GM18520 (cell line): ENCODE results near the gene CACNA1I.

Experiments used
- ATAC-seq: cut with Tn5 transposase; IDR thresholded peaks from one replicate; pipeline ENCODE4 v1.9.1; 2021; ENCODE audit not compliant: unreplicated experiment

Gene CACNA1I

GRCh38 chr22:39595622-39596172 lies 25.1 kb downstream of the CACNA1I start:
- no peak for ATAC-seq

DNA sequence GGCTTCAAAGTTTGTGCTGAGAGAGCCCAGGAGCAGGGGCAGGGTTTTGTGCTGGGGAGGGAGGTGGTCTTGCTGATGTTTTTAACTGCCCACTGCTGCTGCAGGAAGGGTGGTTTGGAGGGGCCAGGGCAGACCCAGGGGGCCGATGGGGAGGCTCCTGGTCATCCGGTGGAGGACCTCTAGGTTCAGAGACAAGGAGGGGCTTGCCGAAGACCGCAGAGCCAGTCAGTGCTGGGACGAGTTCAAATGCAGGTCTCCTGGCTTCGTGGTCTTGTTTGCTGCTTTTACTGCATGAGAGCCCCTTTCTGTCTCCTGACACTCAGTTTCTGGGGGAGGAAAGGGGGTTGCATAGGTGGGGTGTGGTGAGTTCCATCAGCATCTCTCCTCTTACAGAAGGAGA lies 26.0 kb downstream of the CACNA1I start:
- ATAC-seq = no peak

DNA sequence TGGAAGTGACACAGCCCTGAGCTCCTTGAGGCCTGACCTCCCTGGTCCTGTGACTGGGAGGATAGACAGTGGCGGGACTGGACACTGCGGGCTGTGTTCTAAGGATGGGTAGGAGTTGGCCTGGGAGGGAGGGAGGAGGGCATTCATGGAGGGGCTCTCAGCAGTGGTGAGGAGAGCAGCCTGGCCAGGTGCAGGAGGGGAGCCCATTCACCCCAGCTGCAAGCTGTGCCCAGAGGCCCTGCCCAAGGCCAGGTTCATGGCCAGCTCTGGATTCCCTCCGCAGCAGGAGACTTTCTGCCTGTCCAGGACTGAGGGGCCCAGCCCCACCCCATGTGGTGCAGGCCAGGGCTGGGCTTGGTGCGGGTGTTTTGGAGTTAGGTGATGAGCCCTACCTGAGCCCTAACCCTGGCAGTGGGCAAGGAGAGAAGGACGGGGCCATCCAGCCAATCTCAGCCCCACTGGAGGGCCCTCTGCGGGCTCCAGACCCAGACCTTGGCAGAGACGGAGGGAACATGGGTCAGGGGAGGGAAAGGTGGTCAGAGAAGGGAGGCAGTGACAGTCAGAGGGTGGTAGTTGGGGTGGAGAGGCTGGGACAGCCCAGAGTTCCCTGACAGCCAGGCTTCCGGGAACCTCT lies 26.8 kb downstream of the CACNA1I start:
- no peak for ATAC-seq

- no peak for ATAC-seq
Measured at GRCh38 chr22:39598017-39598965, 27.7 kb downstream of the CACNA1I start.

- no peak for ATAC-seq
Measured at GRCh38 chr22:39600491-39601179, 30.1 kb downstream of the CACNA1I start.

- no peak for ATAC-seq
Measured at GRCh38 chr22:39601180-39601535, 30.6 kb downstream of the CACNA1I start.

DNA sequence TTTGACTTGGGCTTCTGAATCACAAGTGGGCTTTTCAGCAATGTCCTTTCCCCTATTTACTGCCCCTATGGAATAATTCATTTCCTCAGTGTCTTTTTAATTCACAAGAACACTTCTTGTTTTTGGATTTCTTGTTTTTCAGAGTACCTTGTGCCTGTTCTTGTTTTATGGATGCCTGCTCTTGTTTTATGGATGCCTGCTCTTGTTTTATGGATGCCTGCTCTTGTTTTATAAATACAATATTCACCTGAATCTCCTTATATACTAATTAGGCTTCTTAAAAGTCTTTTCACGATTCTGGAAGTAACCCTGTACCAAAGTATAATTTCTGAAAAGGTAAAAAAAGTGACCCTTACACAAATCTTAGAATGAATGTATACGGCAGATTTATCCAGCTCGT lies 32.8 kb downstream of the CACNA1I start:
- no peak for ATAC-seq

- ATAC-seq = no peak
Measured at GRCh38 chr22:39610246-39610645, 39.7 kb downstream of the CACNA1I start.

DNA sequence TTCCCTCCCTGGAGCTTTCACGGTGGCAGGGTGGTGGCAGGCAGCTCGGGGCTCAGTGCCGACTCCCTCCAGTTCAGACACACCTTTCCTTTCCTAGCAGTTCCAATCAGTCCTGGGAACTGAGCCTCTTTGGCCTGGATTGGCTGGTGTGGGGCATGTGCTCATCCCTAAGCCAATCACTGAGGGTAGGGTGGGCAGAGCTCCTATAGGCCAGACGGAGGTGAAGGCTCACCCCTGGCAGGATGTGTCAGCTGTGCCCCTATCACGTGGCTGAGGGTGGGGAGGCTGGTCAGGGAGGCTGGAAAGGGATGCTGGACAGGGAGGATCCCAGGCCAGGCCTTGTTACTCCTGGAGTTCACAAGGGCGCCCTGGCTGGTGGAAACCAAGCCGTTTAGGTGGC lies 40.2 kb downstream of the CACNA1I start:
- no peak for ATAC-seq

- ATAC-seq = no peak
Measured at GRCh38 chr22:39611360-39611759, 40.8 kb downstream of the CACNA1I start.

DNA sequence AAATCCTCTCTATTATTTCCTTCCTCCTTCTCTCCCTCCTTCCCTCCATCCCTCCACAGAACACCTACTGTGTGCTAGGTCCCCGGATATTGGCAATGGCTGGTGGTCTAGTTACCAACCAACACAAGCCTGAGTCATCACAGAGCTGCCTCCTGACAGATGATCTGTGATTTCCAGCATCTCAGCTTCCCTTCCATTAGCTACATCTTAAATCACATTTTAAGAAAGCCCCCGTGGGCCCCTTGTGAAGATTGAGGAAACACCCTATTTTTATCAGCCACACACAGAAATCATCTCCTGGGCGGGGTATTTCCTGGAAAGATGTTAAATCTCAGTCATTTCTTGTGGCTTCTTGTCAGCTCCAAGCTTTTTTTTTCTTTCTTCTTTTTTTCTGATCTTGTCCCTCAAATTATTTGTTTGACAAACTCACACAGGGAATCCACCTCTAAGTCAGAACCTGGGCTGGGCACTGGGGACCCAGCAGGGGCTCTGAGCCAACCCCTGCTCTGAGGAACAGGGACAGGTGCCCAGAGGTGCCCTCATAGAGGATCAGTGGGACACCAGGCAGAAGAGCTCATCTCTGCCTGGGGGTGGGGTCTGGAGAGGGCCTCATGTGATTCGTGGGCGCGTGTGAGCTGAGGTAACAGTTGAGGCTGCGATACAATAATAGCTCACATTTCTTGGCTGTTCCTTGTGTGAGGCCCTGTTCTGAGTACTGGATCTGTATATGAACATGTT lies 42.4 kb downstream of the CACNA1I start:
- no peak for ATAC-seq

GRCh38 chr22:39613549-39613921 lies 43.0 kb downstream of the CACNA1I start:
- ATAC-seq = no peak

GRCh38 chr22:39614442-39614841 lies 43.9 kb downstream of the CACNA1I start:
- ATAC-seq = no peak

GRCh38 chr22:39616051-39616450 lies 45.5 kb downstream of the CACNA1I start:
- no peak for ATAC-seq

GRCh38 chr22:39616781-39617180 lies 46.2 kb downstream of the CACNA1I start:
- ATAC-seq = no peak

- no peak for ATAC-seq
Measured at GRCh38 chr22:39617342-39617741, 46.8 kb downstream of the CACNA1I start.

- ATAC-seq = no peak
Measured at GRCh38 chr22:39617970-39618757, 47.6 kb downstream of the CACNA1I start.

DNA sequence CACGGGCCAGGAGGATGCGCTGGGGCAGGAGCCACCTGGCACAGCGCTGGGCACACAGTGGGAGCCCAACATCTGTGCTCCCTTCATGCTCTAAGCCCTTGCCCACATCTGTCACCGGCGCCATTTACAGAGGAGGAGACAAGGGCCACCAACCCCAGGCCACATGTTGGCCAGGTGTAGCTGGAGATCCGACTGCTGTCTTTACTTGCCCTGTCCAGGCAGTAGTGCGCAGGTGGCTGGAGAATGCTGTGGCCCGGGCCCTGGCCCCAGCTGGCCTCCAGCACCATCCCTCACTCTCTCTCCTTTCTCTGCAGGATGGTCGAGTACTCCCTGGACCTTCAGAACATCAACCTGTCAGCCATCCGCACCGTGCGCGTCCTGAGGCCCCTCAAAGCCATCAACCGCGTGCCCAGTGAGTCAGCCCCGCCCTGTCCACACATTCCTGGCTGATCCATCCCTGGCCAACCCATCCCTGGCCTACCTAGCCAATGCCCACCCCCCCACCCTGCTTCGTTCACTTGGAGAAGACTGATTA lies 48.5 kb downstream of the CACNA1I start:
- ATAC-seq = no peak

DNA sequence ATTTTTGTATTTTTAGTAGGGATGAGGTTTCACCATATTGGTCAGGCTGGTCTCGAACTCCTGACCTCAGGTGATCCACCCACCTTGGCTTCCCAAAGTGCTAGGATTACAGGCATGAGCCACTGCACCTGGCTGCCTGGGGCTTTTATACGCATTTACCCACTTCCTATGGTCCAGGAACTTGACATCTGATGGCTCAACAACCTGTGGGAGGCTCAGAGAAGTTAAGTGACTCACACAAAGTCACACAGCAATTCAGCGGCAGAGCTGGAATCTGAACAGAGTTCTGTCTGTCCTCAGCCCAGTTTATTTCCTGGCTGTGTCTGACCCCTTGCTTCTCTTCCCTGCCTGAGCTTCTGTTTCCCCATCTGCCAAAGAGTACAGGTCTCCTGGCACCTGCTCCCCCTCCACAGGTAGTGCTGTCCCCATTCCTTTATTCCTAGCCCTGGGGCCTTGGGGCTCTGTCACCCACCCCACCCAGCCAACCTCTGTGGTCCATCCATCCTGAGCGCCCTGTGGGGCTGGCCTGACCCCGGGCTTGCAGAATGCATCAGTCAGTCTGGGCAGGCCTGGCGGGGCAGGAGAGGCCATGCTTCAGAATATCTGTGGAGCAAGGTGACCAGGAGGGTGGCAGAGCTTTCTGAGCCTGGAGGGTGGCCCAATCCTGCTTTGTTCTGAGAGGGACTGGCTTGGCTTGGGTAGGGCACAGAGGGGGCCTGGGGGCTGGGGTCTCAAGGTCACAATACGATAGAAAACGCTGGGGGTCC lies 50.6 kb downstream of the CACNA1I start:
- ATAC-seq = no peak
